SK-N-SH treated with all-trans-retinoic acid at 6 μM for 48 hours (cell line): ENCODE results near the gene OSMR.

Source experiments
- ARNTL ChIP-seq: fragments of 450-650 bp; formaldehyde crosslinking; IDR thresholded peaks from 2 replicates; pipeline ENCODE4 v1.5.0; 2020; ENCODE audit warnings: low read depth, mild to moderate bottlenecking, moderate library complexity, borderline replicate concordance
- CSDC2 ChIP-seq: fragments of 250-450 bp; sonication (Bioruptor Pico); IDR thresholded peaks from 2 replicates; pipeline ENCODE4 v1.5.0; 2020; ENCODE audit warnings: mild to moderate bottlenecking, moderate library complexity
- GLIS3 ChIP-seq: fragments of 250-450 bp; sonication (Bioruptor Pico); IDR thresholded peaks from 2 replicates; pipeline ENCODE4 v1.5.0; 2020; ENCODE audit warnings: mild to moderate bottlenecking, moderate library complexity
- PATZ1 ChIP-seq: fragments of 250-450 bp; sonication (Bioruptor Pico); IDR thresholded peaks from 2 replicates; pipeline ENCODE4 v1.8.0; 2020; ENCODE audit warnings: mild to moderate bottlenecking, moderate library complexity, borderline replicate concordance
- RARB ChIP-seq: fragments of 250-450 bp; sonication (Bioruptor Pico); IDR thresholded peaks from 2 replicates; pipeline ENCODE4 v1.8.0; 2021; ENCODE audit warnings: mild to moderate bottlenecking, moderate library complexity
- TSHZ2 ChIP-seq: fragments of 250-450 bp; sonication (Bioruptor Pico); IDR thresholded peaks from 2 replicates; pipeline ENCODE4 v1.5.0; 2020; ENCODE audit warnings: mild to moderate bottlenecking, moderate library complexity
- ZFP3 ChIP-seq: fragments of 250-450 bp; sonication (Bioruptor Pico); IDR thresholded peaks from 2 replicates; pipeline ENCODE4 v1.5.0; 2020; ENCODE audit warnings: mild to moderate bottlenecking, moderate library complexity
- ZFP30 ChIP-seq: fragments of 450-650 bp; formaldehyde crosslinking; IDR thresholded peaks from 2 replicates; pipeline ENCODE4 v1.5.0; 2022; ENCODE audit warnings: mild to moderate bottlenecking, moderate library complexity
- TF ChIP-seq, protein P1 (sequence below): fragments of 250-450 bp; sonication (Bioruptor Pico); IDR thresholded peaks from 2 replicates; pipeline ENCODE4 v1.5.1; 2021; ENCODE audit warnings: mild to moderate bottlenecking, moderate library complexity
- TF ChIP-seq, protein P2 (sequence below): fragments of 250-450 bp; sonication (Bioruptor Pico); IDR thresholded peaks from 2 replicates; pipeline ENCODE4 v1.5.1; 2020; ENCODE audit warnings: low read depth, mild to moderate bottlenecking, moderate library complexity

DNA sequence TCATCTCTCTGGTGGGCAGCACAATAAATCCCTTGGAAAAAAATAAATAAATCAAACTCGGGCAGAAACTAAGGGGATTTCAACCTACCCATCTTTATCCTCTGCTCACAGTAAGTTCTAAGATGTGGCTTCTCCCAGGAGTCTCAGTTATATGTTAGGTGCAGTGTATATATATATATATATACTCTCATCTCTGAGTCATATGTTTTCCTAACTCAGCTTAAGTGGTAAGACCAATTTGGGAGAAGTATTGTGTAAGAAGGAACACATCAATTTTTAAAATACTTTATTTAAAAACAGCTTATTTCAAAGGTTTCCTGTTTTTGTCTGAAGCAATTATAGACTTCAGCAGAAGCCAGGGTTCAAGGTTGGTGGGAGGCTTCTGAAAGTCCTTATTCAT is 20.3 kb upstream of the OSMR start:
- no peak for TF ChIP-seq ARNTL (CRISPR knock-in tag)
- TF ChIP-seq, protein P1, sequence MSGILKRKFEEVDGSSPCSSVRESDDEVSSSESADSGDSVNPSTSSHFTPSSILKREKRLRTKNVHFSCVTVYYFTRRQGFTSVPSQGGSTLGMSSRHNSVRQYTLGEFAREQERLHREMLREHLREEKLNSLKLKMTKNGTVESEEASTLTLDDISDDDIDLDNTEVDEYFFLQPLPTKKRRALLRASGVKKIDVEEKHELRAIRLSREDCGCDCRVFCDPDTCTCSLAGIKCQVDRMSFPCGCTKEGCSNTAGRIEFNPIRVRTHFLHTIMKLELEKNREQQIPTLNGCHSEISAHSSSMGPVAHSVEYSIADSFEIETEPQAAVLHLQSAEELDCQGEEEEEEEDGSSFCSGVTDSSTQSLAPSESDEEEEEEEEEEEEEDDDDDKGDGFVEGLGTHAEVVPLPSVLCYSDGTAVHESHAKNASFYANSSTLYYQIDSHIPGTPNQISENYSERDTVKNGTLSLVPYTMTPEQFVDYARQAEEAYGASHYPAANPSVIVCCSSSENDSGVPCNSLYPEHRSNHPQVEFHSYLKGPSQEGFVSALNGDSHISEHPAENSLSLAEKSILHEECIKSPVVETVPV: no peak
- no peak for TF ChIP-seq PATZ1
- TF ChIP-seq, protein P2, sequence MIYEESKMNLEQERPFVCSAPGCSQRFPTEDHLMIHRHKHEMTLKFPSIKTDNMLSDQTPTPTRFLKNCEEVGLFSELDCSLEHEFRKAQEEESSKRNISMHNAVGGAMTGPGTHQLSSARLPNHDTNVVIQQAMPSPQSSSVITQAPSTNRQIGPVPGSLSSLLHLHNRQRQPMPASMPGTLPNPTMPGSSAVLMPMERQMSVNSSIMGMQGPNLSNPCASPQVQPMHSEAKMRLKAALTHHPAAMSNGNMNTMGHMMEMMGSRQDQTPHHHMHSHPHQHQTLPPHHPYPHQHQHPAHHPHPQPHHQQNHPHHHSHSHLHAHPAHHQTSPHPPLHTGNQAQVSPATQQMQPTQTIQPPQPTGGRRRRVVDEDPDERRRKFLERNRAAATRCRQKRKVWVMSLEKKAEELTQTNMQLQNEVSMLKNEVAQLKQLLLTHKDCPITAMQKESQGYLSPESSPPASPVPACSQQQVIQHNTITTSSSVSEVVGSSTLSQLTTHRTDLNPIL (CRISPR knock-in tag): no peak
- TF ChIP-seq RARB (CRISPR knock-in tag): no peak
- TF ChIP-seq ZFP3 (CRISPR knock-in tag): no peak
- no peak for TF ChIP-seq CSDC2 (CRISPR knock-in tag)
- TF ChIP-seq GLIS3 (CRISPR knock-in tag): no peak
- TF ChIP-seq ZFP30: no peak
- no peak for TF ChIP-seq TSHZ2 (CRISPR knock-in tag)
